ENCODE data around the gene CLSTN3. TPM values are rescaled to one million over a fixed set of nuclear protein-coding genes. Genes with fewer than 3 reads are reported as not detected.
A peak's percentile ranks its signal among the peaks of the same experiment; 100 is the strongest.

The CLSTN3 gene
- total and polyA plus RNA-seq, 9 of the 15 experiments (the other 6 are each of a cell fraction or from before 2014, with no cell fraction given): 0.08 to 23.2 (median 11.0) TPM

DNA sequence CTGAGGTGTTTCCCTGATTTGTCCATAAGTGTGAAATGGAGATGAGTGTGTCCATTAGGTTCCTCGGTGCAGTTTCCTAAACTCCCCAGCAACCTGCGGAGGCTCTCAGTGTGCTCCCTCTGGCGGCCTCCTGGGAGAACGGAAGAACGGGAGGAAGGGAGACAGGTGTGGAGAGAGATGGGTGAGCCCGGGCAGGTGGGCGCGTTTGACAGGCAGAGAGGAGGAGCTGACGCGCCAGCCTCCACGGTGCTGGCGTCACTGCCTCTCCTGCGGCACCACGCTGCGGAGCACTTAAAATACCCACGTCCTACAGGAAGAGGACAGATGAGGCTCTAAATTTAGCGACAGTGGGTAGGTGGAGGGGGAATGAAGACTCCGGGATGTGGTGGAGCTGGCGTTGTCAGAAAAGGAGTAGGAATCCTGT, 32.5 kb downstream of the CLSTN3 start:
- no peak overlapping the region for H3K4me2 ChIP-seq (ENCODE audit: insufficient read depth, low read length)
- TF ChIP-seq CTBP1 (IDR thresholded peaks at IDR 0.05; ENCODE audit: borderline replicate concordance) (0 out of 2 replicates have a peak, but pooled peaks have one; percentile 19), SMC3 (conservative IDR thresholded peaks at IDR 0.05; ENCODE audit: insufficient read depth, low read depth, low read length) (0 out of 2 replicates have a peak, but pooled peaks have one; percentile 38), CBX8 (IDR thresholded peaks at IDR 0.05; ENCODE audit: borderline replicate concordance, extremely low read depth, low read depth, low read length, poor library complexity, severe bottlenecking) (no peak), ZNF217 (CRISPR knock-in tag; IDR thresholded peaks at IDR 0.05) (no peak), CTCF (IDR thresholded peaks at IDR 0.05 in 2 of 3, conservative IDR thresholded peaks at IDR 0.05 in 1 of 3; ENCODE audit: insufficient read depth in 2 of 3, low read depth in 1 of 3, low read length in 3 of 3) (peak; percentile 64 to 77 (median 64)), RAD21 (CRISPR knock-in tag; conservative IDR thresholded peaks at IDR 0.05 in 1 of 2, IDR thresholded peaks at IDR 0.05 in 1 of 2) (peak in 1 of 2 experiments; percentile 46; a peak in 2 of 4 replicates)
- TF ChIP-seq, protein P1, sequence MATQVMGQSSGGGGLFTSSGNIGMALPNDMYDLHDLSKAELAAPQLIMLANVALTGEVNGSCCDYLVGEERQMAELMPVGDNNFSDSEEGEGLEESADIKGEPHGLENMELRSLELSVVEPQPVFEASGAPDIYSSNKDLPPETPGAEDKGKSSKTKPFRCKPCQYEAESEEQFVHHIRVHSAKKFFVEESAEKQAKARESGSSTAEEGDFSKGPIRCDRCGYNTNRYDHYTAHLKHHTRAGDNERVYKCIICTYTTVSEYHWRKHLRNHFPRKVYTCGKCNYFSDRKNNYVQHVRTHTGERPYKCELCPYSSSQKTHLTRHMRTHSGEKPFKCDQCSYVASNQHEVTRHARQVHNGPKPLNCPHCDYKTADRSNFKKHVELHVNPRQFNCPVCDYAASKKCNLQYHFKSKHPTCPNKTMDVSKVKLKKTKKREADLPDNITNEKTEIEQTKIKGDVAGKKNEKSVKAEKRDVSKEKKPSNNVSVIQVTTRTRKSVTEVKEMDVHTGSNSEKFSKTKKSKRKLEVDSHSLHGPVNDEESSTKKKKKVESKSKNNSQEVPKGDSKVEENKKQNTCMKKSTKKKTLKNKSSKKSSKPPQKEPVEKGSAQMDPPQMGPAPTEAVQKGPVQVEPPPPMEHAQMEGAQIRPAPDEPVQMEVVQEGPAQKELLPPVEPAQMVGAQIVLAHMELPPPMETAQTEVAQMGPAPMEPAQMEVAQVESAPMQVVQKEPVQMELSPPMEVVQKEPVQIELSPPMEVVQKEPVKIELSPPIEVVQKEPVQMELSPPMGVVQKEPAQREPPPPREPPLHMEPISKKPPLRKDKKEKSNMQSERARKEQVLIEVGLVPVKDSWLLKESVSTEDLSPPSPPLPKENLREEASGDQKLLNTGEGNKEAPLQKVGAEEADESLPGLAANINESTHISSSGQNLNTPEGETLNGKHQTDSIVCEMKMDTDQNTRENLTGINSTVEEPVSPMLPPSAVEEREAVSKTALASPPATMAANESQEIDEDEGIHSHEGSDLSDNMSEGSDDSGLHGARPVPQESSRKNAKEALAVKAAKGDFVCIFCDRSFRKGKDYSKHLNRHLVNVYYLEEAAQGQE (IDR thresholded peaks at IDR 0.05; ENCODE audit: borderline replicate concordance): peak; percentile 21; the same call in 1 of the 2 replicates
- TF ChIP-seq, protein P1 (CRISPR knock-in tag; IDR thresholded peaks at IDR 0.05; ENCODE audit: low read depth): no peak
- CTCF ChIA-PET (ENCODE audit: low intra/inter-chr PET ratio): interaction anchor here (1.1 kb wide), 1 partner anchor 476 kb away, joined by 3 read pairs; no protein-coding TSS in a partner anchor
- H3K9ac ChIP-seq (ENCODE audit: insufficient read depth in 1 of 2, low read depth in 2 of 2, low read length in 2 of 2): no peak overlapping the region
- no TSS peak for BruUV-seq (replicated peaks)
- no peak overlapping the region for H3K27ac ChIP-seq (ENCODE audit: extremely low read depth, low read depth, low read length)
- in situ Hi-C loops (cut with MboI) (no loop called here), intact Hi-C loops (cut with micrococcal nuclease) (no loop called here)
- no peaks in the 10 kb centered on the region for H3K9me1 ChIP-seq (ENCODE audit: control insufficient read depth, insufficient read depth, low read length)
- H3K27me3 ChIP-seq (ENCODE audit: control insufficient read depth in 2 of 2, insufficient read depth in 2 of 2, low read length in 2 of 2): no peaks in the 10 kb centered on the region; a peak in 1 of 5 replicates
- H2AFZ ChIP-seq (ENCODE audit: low read depth, low read length): no peak overlapping the region
- ATAC-seq (peak; percentile 94), FAIRE-seq (peak; percentile 23), DNase-seq (ENCODE audit: extremely low read depth in 1 of 4, low spot score in 3 of 4) (peak; percentile 40 to 53 (median 44))
- no peaks in the 10 kb centered on the region for H3K9me3 ChIP-seq (replicated peaks; ENCODE audit: control insufficient read depth, insufficient read depth, low read depth, low read length)
- no peaks in the 10 kb centered on the region for H3K79me2 ChIP-seq (ENCODE audit: control insufficient read depth, insufficient read depth, low read length)
- H4K20me1 ChIP-seq (replicated peaks; ENCODE audit: control insufficient read depth, insufficient read depth, low read length): no peaks in the 10 kb centered on the region
- POLR2A ChIA-PET: interaction anchor here (0.6 to 1.4 kb wide), 2 partner anchors 232 to 293 kb away, joined by 4 read pairs; no protein-coding TSS in a partner anchor
- H3K4me1 ChIP-seq (replicated peaks in 1 of 2; ENCODE audit: control insufficient read depth in 2 of 2, insufficient read depth in 2 of 2, low read length in 2 of 2): peaks cover 0 to 3% of the 10 kb centered on the region in 2 experiments; a peak in 2 of 5 replicates
- H3K4me3 ChIP-seq: no peak overlapping the region
- 24% methylated on average over 7 of the region's 19 CpGs for WGBS (ENCODE audit: insufficient coverage, low coverage, missing lambda C conversion rate)
- no peaks in the 10 kb centered on the region for H3K36me3 ChIP-seq (ENCODE audit: control insufficient read depth, insufficient read depth, low read length)

All from K562 (cell line).